ENCODE measurements around the gene ITGB1BP1. TPM values are rescaled to one million over a fixed set of nuclear protein-coding genes. Genes with fewer than 3 reads are reported as not detected.

Gene ITGB1BP1
- total RNA-seq, 1 donor from 2014 or later, result 75.2 TPM

DNA sequence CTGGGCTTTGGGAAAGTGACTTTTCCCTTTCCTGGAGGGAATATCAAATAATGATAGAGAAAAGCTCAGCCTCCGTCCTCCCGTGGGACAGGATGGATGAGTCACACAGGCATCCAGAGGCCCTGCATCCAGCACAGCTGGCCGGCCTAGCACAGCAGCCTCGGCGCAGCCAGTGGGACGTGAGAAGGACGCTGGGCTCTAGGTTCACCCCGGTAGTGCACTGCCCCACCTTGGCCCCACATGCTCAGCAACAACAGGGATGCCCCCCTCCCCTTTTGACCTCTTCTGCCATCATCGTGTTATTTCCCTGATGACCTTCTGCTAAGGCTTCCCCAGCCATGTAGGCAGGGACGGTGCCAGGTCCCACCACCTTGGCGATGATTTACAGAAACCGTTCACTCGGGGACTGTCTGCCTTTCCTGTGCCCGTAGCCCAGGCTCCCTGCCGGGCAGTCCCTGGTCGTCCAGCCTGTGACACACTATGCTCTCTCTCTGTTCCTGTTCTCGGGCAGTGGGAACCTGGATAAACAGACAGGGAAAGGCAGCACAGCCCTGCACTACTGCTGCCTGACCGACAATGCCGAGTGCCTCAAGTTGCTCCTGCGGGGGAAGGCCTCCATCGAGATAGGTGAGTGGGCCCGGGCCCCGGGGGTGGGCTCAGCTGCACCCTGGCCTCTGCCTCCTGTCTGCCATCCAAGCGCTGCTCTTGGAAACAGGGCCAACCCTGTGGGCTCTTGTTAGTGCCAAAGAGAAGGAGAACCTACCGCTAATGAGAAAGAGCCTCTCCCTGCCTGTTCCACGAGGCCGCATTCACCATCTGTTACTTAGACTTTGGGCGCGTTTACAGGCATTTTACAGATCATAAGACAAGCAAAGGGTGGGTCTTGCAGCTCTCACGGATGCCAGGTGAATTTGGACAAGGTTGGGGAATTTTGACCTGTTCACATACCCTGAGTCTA lies 44.6 kb downstream of the ITGB1BP1 start:
- peak; percentile 46 for DNase-seq (ENCODE audit: low spot score)

DNA sequence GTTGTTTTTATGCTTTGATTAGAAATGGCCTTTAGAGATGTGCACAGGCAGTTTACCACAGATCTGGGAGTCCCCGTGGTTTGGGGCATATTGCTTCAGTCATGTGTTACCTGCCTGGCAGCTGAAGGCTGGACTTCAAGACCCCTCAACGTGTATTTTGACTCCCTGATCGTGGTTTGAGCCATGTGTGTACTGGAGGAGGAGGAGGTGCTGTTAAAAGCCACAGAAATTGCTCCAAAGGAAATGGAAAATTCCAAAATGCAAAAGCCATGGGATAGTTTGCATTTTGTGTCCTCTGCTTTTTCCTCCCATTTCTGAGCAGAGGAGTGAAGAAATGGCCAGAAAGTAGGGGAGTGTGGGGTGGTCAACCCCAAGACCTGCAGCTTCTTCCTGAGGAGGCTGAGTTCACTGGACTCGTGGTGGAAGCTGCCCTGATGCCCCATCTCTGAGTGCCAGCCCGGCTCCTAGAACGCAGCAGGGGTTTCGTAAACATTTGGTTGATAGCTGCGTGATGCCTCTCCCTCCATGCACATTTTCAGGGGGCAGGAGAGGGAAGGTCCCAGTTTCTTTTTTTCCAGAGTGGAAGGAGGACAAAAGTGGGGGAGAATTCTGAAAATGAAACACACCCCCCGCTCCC lies 45.7 kb downstream of the ITGB1BP1 start:
- no peak for DNase-seq (ENCODE audit: low spot score)

DNA sequence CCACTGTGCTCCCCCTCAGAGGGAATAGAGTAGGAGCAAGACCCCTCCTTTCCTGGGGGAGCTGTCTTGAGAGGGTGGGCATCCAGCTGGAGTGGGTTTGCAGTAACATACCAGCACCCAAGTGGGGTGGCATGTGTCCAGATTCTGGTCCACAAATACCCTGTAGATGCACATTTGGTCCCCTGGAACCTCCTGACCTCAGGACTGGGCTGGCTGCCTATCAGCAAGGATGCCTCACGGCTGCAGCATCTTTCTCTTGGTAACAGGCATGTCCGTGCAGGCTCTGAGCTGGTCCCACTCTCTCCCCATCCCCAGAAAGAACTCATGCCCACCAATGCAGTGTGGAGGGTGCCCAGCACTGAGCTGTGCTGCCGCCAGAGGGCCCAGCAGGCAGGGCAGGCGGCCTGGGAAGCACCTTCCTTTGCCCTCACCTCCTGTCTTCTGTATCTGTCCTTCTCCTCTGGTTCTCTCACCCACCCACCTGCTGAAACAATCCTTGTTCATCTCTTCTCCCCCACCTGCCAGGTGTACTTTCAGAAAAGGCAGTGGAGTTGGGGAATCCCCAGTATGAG lies 47.4 kb downstream of the ITGB1BP1 start:
- no peak for DNase-seq (ENCODE audit: low spot score)

DNA sequence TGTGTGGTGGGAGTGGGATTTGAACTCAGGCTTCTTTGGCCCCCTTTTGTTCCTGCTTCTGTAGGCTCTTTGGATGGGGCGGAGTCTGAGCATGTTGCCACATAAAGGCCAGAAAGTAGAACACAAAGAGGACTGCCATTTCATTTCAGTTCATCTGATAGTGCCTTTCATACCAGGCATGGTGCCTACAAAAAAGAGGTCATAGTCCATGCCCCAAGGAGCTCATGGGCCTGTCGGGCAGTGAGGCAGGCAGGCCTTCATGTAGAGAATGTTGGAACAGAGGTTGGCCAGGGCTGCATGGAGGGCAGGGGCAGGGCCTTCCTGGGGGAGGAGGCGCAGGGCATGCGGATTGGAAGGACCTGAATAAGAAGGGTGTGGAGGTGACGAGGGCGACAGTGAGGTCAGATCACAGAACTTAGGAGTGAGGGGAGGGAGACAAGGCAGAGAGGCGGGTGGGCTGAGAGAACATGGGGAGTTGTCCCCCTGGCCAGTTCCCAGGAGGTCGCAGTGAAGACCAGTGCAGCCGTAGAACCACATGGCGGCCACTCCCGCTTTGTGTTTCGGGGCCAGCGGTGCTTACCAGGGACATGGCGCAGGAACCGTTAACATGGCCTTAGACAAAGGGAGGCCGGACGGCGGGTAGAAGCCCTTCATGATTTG lies 49.1 kb downstream of the ITGB1BP1 start:
- no peak for DNase-seq (ENCODE audit: low spot score)

DNA sequence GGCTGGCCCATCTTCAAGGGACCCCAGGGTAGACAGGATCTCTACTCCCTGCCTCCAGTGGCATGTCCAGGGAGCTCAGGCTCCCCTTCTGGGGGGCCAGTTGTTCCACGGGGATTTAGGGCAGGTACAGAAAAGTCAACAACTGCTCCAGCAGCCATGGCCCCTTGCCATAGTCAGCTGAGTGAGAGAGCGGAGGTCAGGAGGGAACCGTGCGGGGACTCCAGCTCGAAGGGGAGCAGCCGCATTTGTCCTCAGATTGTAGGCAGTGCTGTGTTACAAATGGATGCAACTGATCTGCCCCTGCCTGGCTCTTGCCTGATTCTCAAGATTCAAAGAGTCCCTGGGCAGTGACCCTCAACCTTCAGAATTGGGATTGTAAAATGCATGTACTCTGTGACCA lies 49.9 kb downstream of the ITGB1BP1 start:
- DNase-seq (ENCODE audit: low spot score), result no peak

DNA sequence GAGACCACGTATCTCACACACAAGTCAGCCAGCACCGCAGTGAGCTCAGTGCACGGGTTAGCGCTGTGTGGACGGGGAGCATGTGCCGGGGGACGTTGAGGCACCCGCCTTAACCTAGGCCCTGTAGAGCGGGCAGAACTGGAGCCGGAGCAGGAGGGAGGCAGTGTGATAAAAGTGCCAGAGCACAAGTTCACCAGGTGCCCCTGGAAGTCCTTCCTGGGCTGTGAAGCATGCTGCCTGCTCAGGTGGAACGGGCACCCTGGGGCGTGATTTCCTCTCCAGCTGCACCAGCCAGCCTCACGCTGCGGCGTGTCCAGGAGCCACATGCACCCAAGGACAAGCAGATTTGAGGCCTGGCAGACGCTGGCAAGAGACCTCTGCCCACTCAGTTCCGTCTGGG lies 50.3 kb downstream of the ITGB1BP1 start:
- DNase-seq (ENCODE audit: low spot score), result no peak

DNA sequence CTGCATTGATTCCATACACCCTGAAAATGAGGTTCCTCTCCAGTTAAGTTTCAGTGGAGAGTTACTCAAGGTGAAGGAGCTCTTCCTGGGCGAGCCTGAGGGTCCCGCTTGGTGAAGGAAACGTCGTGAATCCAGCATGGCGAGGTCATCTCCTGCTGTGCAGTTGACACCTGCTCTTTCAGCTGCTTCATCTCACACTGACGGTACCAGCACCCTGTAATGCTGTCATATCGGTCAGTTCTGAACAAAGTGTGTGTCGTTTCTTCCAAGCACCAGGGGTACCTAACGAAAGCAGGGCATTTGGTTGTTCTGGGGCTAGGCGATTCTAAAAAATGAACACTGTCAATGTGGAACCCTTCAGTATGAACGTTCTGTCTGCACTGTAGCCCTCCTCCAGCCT lies 52.6 kb downstream of the ITGB1BP1 start:
- no peak for DNase-seq (ENCODE audit: low spot score)

DNA sequence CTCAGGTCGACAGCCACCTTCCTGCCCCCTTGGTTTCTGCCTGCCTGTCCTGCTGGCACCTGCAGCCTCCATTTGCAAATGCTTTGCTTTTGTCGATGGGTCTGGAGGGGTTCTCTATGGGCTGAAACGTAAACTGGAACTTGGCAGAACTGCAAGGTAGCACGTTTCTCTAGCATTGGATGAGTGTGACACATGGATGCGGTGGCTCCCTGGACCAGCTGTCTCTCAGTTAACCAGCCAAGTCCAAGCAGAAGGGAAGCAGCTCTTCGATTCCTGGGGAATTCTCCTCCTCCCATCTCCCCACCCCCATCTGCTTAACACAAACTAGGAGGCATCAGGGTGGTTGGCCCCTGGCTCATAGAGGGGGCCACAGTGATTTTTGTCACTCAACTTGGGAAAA lies 57.3 kb downstream of the ITGB1BP1 start:
- no peak for DNase-seq (ENCODE audit: low spot score)

DNA sequence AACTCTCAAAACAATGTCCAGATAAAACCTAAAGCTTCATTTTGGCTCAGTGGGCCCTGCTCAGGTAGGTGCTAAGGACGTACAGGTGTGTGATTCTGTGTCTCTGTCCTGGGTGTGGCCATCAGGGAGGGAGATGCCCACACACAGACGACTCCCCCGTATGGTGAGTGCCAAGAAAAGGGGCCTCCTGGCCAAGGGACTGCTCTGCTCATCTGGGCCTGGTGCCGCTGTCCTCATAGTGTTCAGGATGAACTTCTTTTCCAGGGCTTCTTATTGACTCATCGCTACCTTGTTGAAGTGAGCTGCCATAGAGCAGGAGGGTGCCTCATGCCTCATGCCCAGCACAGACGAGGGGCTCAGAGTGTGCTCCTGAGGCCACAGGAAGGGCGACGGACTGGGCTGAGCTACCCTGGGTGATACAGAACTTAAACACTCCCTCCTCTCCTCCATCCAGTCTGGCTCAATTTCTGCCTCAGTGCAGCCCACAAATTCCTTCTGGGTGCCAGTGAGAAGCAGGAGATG lies 57.8 kb downstream of the ITGB1BP1 start:
- DNase-seq (ENCODE audit: low spot score), result no peak

DNA sequence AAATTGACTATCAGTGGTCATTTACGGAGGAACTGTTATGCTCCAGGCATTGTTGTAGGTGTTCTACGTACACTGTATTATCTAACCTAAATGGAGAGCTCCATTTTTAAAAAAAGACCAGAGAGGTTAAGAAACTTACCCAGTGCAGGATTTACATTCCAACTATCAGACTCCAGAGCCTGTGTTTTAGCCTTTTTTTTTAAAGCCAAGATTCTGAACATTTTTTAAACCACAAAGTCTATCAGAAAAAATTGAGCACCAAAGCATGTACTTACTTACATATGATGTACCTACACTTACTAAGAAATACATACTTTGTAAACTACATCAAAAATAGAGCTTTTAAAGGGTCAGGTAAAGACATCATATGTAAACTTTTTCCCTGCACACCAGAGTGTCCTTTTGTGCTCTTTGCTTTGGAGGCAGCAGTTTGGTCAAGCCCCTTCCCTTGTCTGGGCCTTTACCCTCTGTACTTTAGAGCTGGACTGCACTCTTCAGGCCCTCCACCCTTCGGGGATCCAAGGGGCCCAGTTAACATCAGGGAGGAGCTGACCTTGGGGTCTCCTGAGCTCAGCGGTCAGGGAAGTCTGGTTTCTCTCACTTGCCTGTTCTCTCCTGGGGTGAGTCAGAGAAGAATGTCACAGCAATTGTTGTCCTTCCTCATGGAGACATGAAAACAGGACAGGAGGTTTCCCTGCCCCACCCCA lies 58.4 kb downstream of the ITGB1BP1 start:
- no peak for DNase-seq (ENCODE audit: low spot score)

DNA sequence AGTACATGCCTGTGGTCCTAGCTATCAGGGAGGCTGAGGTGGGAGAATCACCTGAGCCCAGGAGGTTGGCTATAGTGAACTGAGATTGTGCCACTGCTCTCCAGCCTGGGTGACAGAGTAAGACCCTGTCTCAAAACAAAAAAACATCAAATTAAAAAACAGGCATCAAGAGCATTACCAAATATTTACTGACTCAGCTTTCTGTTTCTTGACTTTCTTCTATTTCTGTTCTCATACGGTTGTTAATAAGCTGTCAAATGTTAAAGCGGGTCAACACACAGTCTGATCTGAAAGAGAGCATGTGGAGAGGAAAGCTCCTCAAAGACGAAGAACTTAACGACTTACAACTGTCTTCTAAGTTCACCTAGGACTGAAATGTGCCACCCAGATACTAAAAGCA lies 59.0 kb downstream of the ITGB1BP1 start:
- DNase-seq (ENCODE audit: low spot score), result no peak

DNA sequence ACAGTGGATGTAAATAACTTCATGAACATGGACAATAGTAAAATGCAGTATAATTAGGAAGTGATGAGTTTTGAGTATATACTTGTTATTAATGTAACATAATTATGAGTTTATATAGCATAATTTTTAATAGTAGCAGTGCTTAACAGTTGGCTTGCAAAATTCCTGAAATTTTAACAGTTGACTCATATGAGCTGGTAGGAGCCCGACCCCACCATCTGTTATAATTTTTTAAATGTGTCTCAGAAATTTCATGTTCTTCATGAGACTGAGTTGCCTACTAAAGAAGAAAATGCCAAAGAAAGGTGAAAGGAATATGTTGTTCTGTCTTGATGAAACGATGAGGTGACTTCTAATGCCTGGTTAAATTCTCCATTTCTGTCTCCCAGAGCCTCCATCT lies 62.6 kb downstream of the ITGB1BP1 start:
- DNase-seq (ENCODE audit: low spot score), result no peak

DNA sequence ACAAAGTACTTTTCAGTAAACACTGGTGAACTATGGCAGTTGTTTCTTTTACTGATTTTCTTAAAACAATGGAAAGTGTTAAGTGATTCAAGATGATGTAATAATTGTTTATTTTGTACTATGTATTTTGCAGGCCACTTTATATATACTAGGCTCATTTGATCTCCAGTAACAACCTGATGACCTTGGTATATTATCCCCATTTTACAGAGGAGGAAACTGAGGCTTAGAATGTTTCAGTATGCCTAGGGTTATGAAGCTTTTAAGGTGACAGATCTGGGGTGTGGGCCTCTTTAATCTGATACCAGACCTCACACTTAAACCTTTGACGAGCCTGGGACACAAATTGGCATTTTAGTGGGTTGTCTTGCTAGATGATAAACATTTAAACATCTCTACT lies 63.2 kb downstream of the ITGB1BP1 start:
- DNase-seq (ENCODE audit: low spot score), result no peak

DNA sequence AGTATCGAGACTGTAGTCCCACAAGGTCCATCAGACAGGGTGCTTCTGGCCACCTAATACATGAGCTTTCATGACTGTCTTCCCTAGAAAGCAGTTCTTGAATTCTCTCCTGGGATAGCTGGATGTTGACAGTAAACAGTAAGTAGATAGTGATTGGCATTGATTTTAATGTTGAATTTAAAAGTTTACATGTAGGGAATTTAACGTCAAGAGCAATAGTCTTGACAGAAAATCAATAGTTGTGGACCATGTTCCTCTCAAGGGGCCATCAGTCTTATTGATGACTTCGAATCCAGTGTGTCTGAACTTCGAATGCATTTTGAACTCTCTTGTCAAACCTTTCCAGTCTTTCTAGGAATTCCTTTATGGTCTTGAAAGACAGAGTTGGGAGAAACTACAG lies 63.9 kb downstream of the ITGB1BP1 start:
- DNase-seq (ENCODE audit: low spot score), result no peak

DNA sequence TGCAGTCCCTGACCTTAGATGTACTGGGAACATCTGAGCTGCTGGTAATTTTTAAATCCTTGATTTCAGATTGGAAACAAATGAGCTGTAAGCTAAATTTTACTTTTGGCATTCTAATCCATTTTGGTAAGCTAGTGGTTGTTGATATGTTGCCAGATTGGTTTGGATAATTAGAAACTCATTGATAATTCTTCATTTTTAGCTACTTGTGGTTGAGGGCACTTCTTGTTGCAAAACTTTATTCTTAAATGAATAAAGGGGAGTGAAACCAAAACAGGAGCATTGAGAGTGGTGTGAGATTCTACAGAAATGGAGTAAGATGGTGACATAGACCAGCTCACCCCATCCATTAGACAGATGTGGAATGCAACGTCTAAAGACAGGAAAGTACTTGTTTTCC lies 64.5 kb downstream of the ITGB1BP1 start:
- DNase-seq (ENCODE audit: low spot score), result no peak

DNA sequence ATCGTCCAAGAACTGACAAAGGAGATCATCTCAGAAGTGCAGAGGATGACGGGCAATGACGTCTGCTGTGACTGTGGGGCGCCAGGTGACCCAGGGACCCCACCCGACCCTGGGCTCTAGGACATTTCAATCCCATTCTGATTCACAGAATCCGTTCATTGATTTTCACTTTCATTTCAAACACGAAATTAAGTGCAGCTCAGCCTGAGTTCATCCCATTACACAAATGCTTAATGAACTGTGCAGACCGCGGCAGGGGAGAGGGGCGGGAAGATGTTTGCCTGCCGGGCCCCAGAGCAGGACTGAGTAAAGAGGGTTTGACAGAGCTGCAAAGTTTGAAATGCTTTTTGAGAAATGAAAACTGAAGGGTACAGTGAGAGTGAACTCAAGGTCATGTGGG lies 67.1 kb downstream of the ITGB1BP1 start:
- no peak for DNase-seq (ENCODE audit: low spot score)

DNA sequence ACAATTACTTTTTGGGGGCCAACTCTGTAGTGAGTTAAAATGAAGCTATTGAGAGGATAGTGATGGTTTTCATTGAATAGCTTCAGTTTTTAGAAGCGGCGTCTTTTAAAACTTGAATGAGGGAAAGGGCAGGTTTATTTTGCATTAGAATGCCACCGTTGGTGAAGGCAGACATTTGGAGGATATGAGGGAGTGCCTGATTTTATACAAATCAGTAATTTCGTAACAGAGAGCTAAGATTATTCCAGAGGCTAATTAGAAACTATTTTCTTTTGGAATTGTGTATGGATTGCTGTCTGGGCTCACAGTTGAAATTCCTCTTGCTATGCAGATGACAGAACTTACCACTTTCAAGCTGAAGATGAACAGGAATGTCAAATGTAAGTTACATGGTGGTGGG lies 67.6 kb downstream of the ITGB1BP1 start:
- no peak for DNase-seq (ENCODE audit: low spot score)

DNA sequence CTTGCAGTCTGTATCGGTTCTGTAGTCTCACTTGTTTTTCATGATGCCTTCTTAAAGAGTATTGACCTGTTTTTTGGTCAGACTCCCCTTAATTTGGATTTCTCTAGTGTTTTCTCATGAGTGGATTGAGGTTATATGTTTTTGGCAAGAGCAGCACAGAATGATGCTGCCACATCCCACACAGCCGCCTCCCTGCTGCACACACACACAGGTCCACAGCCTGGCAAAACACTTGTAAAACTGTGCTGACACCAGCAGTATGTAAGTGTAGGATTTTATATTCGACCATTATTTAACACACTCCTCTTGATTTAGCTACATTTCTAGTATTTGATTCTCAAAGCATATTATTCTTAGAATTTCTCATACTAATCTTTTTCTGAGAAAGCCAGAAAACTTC lies 68.1 kb downstream of the ITGB1BP1 start:
- no peak for DNase-seq (ENCODE audit: low spot score)

DNA sequence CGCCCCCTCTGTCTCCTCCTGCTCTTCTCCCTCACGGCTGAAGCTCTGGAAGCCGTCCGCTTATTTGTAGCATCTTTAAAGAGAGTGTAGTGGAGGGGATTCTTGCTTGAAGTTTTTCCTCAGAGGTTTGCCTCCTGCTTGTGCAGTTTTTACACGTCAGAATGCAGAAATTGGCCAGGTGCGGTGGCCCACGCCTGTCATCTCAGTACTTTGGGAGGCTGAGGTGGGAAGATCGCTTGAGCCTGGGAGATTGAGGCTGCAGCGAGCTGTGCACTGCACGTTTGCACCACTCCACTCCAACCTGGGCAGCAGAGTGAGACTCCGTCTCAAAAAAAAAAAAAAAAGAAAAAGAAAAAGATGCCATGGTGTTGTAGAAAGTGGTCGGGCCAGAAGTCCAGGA lies 69.0 kb downstream of the ITGB1BP1 start:
- DNase-seq (ENCODE audit: low spot score), result no peak
